Measurements from ENCODE around the gene CSTA. TPM values are rescaled to one million over a fixed set of nuclear protein-coding genes. Genes with fewer than 3 reads are reported as not detected.
"Not testable (repeated sequence)": the region's sequence is repeated elsewhere in the genome, so short reads cannot be mapped to it uniquely, and the experiment has no call there.

The CSTA gene
- polyA plus RNA-seq, 1 donor = 0.32 TPM

- DNase-seq = no peak
Measured at GRCh38 chr3:122322095-122323075, 2.7 kb upstream of the CSTA start.

GRCh38 chr3:122325769-122326168, 721 bp downstream of the CSTA start:
- no peak for DNase-seq

- DNase-seq = no peak
Measured at GRCh38 chr3:122331886-122332285, 6.8 kb downstream of the CSTA start.

- DNase-seq = no peak
Measured at GRCh38 chr3:122332551-122332950, 7.5 kb downstream of the CSTA start.

- DNase-seq = no peak
Measured at GRCh38 chr3:122342803-122343202, 17.8 kb downstream of the CSTA start.

- DNase-seq = no peak
Measured at GRCh38 chr3:122343654-122344053, 18.6 kb downstream of the CSTA start.

- DNase-seq = no peak
Measured at GRCh38 chr3:122349171-122349570, 24.1 kb downstream of the CSTA start.

- no peak for DNase-seq
Measured at GRCh38 chr3:122350814-122351418, 25.9 kb downstream of the CSTA start.

GRCh38 chr3:122351612-122352011, 26.6 kb downstream of the CSTA start:
- no peak for DNase-seq

GRCh38 chr3:122353215-122353614, 28.2 kb downstream of the CSTA start:
- DNase-seq = no peak

- DNase-seq = no peak
Measured at GRCh38 chr3:122353893-122354401, 28.9 kb downstream of the CSTA start.

GRCh38 chr3:122355612-122356011, 30.6 kb downstream of the CSTA start:
- DNase-seq = no peak

- DNase-seq = peak; percentile 15
Measured at GRCh38 chr3:122356402-122356801, 31.4 kb downstream of the CSTA start.

GRCh38 chr3:122357828-122358702, 33.0 kb downstream of the CSTA start:
- DNase-seq = no peak

GRCh38 chr3:122358703-122359032, 33.6 kb downstream of the CSTA start:
- DNase-seq = no peak

GRCh38 chr3:122362026-122362425, 37.0 kb downstream of the CSTA start:
- DNase-seq = no peak

- no peak for DNase-seq
Measured at GRCh38 chr3:122364490-122364889, 39.4 kb downstream of the CSTA start.

- DNase-seq = no peak
Measured at GRCh38 chr3:122365073-122365472, 40.0 kb downstream of the CSTA start.

GRCh38 chr3:122365582-122366378, 40.7 kb downstream of the CSTA start:
- not testable (repeated sequence) for DNase-seq

- DNase-seq = no peak
Measured at GRCh38 chr3:122366379-122366749, 41.3 kb downstream of the CSTA start.

GRCh38 chr3:122374034-122374433, 49.0 kb downstream of the CSTA start:
- no peak for DNase-seq

- DNase-seq = no peak
Measured at GRCh38 chr3:122377975-122378374, 52.9 kb downstream of the CSTA start.
